GM12864 (cell line): ENCODE data around the gene CTU2.

Experiments
- DNase-seq: peaks from one replicate; pipeline ENCODE4 v3.0.0-alpha.2; 2011; ENCODE audit warnings: low read depth
- H3K4me3 ChIP-seq: 2 replicates; pipeline ENCODE4 v1.5.1; 2011; ENCODE audit warnings: mild to moderate bottlenecking, low read depth, low read length, control low read depth
- TF ChIP-seq, protein P1 (sequence below): IDR thresholded peaks from 2 replicates; pipeline ENCODE4 v1.5.1; 2011; ENCODE audit warnings: low read depth, mild to moderate bottlenecking, moderate library complexity, low read length, control low read depth, inconsistent platforms; ENCODE audit errors: missing control alignments

Gene CTU2

DNA sequence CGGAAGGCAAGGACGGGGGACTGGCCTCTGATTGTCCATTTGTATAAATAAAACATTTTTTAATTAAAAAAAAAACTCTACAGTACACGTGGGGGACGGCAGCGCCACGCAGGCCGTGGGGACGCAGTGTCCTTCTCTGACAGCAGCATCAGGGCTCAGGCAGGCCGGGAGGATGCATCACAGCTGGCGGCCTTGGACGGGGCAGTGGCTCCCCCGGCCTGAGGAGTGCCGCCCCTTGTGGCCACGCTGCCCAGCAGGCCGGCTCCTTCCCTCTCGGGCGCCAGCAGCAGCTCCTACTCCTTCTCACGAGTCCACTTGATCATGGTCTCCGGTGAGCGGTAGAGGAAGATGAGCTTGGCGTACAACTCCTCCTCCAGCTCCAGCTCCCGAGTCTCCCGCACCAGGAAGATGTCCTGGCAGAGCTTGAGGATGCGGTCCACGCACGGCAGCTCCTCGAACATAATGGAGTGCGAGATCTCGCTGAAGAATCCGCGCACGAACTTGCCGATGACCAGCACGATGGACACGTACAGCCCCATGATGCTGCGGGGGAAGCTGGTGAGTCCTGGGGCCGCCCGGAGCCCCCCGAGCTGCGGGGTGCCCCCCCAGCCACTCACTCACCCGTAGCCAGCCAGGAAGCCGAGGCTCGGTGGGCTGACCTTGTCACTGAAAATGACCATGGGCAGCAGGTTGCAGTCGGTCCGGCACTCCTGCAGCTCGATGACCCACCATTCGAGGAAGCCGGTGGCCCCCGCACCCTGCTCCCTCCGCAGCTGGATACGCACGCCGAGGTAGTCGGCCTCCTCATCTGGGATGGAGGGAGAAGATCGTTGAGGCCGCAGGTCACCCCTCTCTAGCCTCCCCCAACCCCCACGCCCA is 9.2 kb downstream of the CTU2 start:
- DNase-seq, result no peak
- no peak overlapping the region for H3K4me3 ChIP-seq

DNA sequence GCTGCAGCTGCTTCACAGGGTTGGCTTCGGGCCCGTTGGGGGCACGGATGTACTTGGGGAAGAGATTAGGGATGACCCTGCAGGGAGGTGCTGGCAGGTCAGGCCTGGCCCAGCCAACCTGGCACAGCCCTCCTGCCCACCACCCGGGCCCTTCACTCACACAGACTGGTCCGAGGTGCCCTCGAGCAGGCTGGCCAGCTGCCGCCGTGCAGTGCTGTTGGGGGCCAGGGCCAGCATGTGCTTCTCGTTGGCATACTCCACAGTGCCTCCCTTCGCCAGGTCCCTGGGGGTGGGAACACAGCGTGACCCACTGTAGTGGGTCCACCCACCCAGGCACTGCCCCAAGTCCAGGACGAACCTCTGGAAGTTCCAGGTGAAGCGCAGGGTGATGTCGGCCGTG is 9.9 kb downstream of the CTU2 start:
- DNase-seq, result no peak
- H3K4me3 ChIP-seq, result no peak overlapping the region
- TF ChIP-seq, protein P1, sequence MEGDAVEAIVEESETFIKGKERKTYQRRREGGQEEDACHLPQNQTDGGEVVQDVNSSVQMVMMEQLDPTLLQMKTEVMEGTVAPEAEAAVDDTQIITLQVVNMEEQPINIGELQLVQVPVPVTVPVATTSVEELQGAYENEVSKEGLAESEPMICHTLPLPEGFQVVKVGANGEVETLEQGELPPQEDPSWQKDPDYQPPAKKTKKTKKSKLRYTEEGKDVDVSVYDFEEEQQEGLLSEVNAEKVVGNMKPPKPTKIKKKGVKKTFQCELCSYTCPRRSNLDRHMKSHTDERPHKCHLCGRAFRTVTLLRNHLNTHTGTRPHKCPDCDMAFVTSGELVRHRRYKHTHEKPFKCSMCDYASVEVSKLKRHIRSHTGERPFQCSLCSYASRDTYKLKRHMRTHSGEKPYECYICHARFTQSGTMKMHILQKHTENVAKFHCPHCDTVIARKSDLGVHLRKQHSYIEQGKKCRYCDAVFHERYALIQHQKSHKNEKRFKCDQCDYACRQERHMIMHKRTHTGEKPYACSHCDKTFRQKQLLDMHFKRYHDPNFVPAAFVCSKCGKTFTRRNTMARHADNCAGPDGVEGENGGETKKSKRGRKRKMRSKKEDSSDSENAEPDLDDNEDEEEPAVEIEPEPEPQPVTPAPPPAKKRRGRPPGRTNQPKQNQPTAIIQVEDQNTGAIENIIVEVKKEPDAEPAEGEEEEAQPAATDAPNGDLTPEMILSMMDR, result no peak

More for the DNA sequence above, 9.2 kb downstream of the CTU2 start:
- TF ChIP-seq, protein P1, result no peak

DNA sequence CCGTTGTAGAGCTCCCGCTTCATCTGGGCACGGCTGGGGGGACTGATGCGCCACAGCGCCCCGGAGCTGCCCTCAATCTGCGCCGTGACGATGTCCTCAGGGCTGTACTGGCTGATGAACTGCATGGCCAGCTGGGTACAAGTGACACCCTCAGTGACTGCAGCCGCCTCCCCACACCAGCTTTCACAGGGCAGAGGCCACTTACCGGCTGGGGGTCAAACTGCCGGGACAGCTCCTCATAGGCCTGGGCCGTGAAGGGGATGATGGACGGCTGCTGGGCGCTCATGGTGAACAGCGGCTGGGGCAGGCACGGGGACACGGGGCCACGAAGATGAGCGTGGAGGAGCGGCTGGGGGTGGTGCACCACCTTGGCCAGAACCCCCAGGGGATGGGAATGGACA is 10.3 kb downstream of the CTU2 start:
- H3K4me3 ChIP-seq, result no peak overlapping the region
- TF ChIP-seq, protein P1, result no peak
- no peak for DNase-seq

DNA sequence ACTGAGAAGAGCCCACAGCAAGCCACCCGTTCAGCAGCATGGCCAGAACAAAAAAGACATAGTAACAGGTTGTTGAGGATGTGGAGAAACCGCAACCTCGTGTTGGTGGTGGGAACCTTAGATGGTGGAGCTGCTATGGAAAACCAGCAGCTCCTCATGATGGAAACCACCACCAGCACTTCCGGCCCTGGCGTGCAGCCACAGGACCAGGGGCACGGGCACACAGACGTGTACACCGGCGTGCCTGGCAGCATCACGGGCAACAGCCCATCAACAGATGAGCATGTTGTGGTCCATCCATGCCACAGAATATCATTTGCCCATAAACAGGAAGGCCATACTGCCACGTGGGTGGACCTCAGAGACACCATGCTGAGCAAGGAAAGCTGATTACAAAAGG is 11.9 kb downstream of the CTU2 start:
- TF ChIP-seq, protein P1, result no peak
- DNase-seq, result no peak
- H3K4me3 ChIP-seq, result no peak overlapping the region

DNA sequence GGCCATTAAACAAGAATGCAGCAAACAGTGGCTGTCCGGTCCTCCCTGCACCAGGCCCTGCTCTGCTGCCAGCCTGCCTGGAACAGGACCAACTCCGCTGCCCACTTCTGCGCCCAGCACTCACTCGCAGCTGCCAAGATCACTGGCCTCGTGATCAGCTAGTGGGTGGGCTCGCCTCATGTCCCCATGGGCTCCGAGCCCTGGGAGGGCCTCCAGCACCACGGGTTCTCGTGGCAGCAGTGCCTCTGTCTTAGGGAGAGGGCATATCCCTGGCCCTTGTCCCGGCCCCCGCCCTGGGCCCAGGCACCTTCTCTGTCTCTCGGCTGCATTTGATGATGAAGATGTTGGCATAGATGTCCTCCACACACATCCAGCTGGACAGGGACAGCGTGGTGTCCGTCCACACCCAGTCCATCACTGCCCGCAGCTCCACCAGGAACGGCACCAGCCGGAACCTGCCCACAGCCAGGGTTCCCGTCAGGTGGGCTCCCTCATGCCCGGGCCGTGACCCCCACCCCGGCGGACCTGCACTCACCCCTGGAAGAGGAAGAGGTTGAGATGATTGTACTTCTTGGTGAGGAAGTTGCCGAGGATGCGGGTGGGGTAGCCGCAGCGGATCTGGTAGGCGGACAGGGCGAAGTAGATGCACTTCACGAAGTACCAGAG is 13.1 kb downstream of the CTU2 start:
- TF ChIP-seq, protein P1, result no peak
- DNase-seq, result no peak
- no peak overlapping the region for H3K4me3 ChIP-seq

DNA sequence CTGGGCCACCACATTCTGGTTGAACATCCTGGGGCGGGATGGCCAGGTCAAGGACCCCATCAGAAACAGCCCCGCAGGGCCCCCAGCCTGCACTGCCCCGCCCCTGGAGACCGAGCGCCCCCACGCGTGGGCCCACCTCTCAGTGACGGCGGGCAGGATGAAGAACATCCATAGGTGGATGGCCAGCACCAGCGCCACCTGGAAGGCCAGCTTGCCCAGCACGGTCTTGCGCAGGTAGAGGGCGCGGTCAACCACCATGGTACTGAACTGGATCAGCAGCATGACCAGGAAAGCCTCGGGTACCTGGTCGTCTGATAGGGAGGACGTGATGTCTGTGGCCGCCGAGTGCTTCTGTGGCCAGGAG is 13.6 kb downstream of the CTU2 start:
- H3K4me3 ChIP-seq, result no peak overlapping the region
- no peak for DNase-seq
- TF ChIP-seq, protein P1, result no peak

DNA sequence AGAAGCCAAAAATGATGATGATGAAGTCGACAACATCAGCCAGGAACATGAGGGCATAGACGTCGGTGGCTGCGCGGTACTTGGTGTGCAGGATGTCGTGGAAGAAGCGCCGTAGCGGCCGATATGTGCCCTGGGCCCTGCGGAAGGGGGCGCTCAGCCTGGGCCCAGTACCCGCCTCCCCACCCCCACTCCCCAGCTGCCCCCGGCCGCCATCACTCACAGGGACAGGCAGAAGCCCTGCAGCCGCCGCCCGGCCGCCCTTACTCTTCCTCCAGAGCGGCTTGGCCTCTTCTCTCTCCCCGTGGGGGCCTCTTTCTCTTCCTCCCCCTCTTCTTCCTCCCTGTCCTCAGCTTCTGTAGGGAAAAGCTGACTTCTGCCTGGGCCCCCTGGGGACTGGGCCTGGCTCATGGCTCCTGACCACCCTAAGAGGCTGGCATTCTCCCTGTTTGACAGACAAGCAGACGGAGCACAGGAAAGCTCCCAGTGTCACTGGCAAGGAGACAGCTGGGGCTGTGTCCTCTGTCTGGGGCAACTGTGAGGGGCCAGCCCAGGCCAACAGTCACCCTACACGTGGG is 14.2 kb downstream of the CTU2 start:
- TF ChIP-seq, protein P1, result no peak
- no peak for DNase-seq
- H3K4me3 ChIP-seq, result no peak overlapping the region
